Cardiac muscle cell (in vitro differentiated cells and primary cell): ENCODE data around the gene CACNA1C. TPM values are rescaled to one million over a fixed set of nuclear protein-coding genes. Genes with fewer than 3 reads are reported as not detected.

ENCODE experiments used
- DNase-seq, 2 donors: peaks; one replicate each; pipeline versions ENCODE4 v3.0.0 to v3.0.0-alpha.2; 2010 to 2017; ENCODE audit warnings: low read depth in 1 of 2, low spot score in 1 of 2
- H3K27ac ChIP-seq: fragments of 200-600 bp; sonication (generic); 2 replicates; pipeline ENCODE4 v1.5.1; 2016
- H3K27me3 ChIP-seq: fragments of 200-600 bp; sonication (generic); 2 replicates; pipeline ENCODE4 v1.6.0; 2016; ENCODE audit warnings: control low read depth
- H3K36me3 ChIP-seq: fragments of 200-600 bp; sonication (generic); 2 replicates; pipeline ENCODE4 v1.5.1; 2016; ENCODE audit warnings: control low read depth
- H3K4me1 ChIP-seq: fragments of 200-600 bp; sonication (generic); 2 replicates; pipeline ENCODE4 v1.8.1; 2017; ENCODE audit warnings: low read depth, mild to moderate bottlenecking, mixed run types
- H3K4me3 ChIP-seq: fragments of 200-600 bp; sonication (generic); 2 replicates; pipeline ENCODE4 v1.5.1; 2016; ENCODE audit warnings: mild to moderate bottlenecking
- H3K9me3 ChIP-seq: fragments of 200-600 bp; sonication (generic); 2 replicates; pipeline ENCODE4 v1.5.1; 2017; ENCODE audit warnings: low read depth, mild to moderate bottlenecking, control low read depth
- CTCF ChIP-seq: IDR thresholded peaks from 2 replicates; pipeline ENCODE4 v1.5.1; 2012; ENCODE audit warnings: low read depth, mild to moderate bottlenecking, low read length
- polyA plus RNA-seq: library from polyadenylated mRNA; unstranded; fragments of >200 nt; fragmentation: Nextera tagmentation; extraction: Ambion mirVana; gene quantifications from 2 replicates; pipeline ENCODE4 v1.2.1, GENCODE V29; 2016
- total RNA-seq: library from RNA; depleted of rRNA; stranded (reverse); fragments of >200 nt; gene quantifications from 2 replicates; pipeline ENCODE4 v1.2.3, GENCODE V29; 2016

Gene CACNA1C
- total and polyA plus RNA-seq, 2 experiments from 2014 or later: 40.8 to 77.8 TPM

GRCh38 chr12:2068653-2069052 is 15.9 kb downstream of the CACNA1C start:
- no peak for TF ChIP-seq CTCF
- no peak for DNase-seq
- Histone ChIP-seq H3K36me3 (no peaks in the 10 kb centered on the region), H3K4me3 (no peak overlapping the region), H3K4me1 (peaks cover 11% of the 10 kb centered on the region), H3K9me3 (no peaks in the 10 kb centered on the region), H3K27ac (no peak overlapping the region), H3K27me3 (no peaks in the 10 kb centered on the region)

GRCh38 chr12:2070440-2071045 is 17.8 kb downstream of the CACNA1C start:
- H3K27me3 ChIP-seq: no peaks in the 10 kb centered on the region
- H3K4me3 ChIP-seq: no peak overlapping the region
- H3K4me1 ChIP-seq: peaks cover 24% of the 10 kb centered on the region
- DNase-seq: no peak
- H3K27ac ChIP-seq: no peak overlapping the region
- H3K36me3 ChIP-seq: no peaks in the 10 kb centered on the region
- no peak for TF ChIP-seq CTCF
- no peaks in the 10 kb centered on the region for H3K9me3 ChIP-seq

GRCh38 chr12:2074792-2075191 is 22.0 kb downstream of the CACNA1C start:
- Histone ChIP-seq H3K4me1 (peaks cover 47% of the 10 kb centered on the region), H3K4me3 (no peak overlapping the region), H3K36me3 (no peaks in the 10 kb centered on the region), H3K27me3 (no peaks in the 10 kb centered on the region), H3K27ac (peak overlapping the region; percentile 99), H3K9me3 (no peaks in the 10 kb centered on the region)
- TF ChIP-seq CTCF: no peak
- peak in 1 of 2 donors; percentile 67 for DNase-seq

- Histone ChIP-seq H3K27me3 (no peaks in the 10 kb centered on the region), H3K4me3 (no peak overlapping the region), H3K4me1 (peaks cover 47% of the 10 kb centered on the region), H3K9me3 (no peaks in the 10 kb centered on the region), H3K27ac (peak overlapping the region; percentile 99), H3K36me3 (no peaks in the 10 kb centered on the region)
- no peak for TF ChIP-seq CTCF
- DNase-seq: peak in 1 of 2 donors; percentile 72
Measured at GRCh38 chr12:2075508-2076195, 22.9 kb downstream of the CACNA1C start.

GRCh38 chr12:2076196-2076570 is 23.4 kb downstream of the CACNA1C start:
- DNase-seq: peak in 1 of 2 donors; percentile 76
- Histone ChIP-seq H3K4me3 (no peak overlapping the region), H3K27ac (peak overlapping the region; percentile 99), H3K4me1 (peaks cover 47% of the 10 kb centered on the region), H3K9me3 (no peaks in the 10 kb centered on the region), H3K36me3 (no peaks in the 10 kb centered on the region), H3K27me3 (no peaks in the 10 kb centered on the region)
- no peak for TF ChIP-seq CTCF
